DND-41 (cell line): ENCODE data around the gene NUP188.

Experiments
- ATAC-seq: fragments of 200-7000 bp; cut with Tn5 transposase; 3 replicates; pipeline ENCODE4 v1.9.1; 2021; ENCODE audit warnings: low read depth; ENCODE audit not compliant: insufficient read depth
- DNase-seq: peaks from one replicate; pipeline ENCODE4 v3.0.0-alpha.2; 2020
- H2AFZ ChIP-seq: 2 replicates; pipeline ENCODE4 v1.6.0; 2012; ENCODE audit warnings: low read depth, low read length
- H3K27ac ChIP-seq: 2 replicates; pipeline ENCODE4 v1.5.1; 2012; ENCODE audit warnings: low read length, inconsistent platforms
- H3K27me3 ChIP-seq: fragments of 200-600 bp; sonication (generic); 2 replicates; pipeline ENCODE4 v1.6.0; 2012; ENCODE audit warnings: low read length, mild to moderate bottlenecking, inconsistent platforms; ENCODE audit not compliant: insufficient read depth, poor library complexity
- H3K36me3 ChIP-seq: 2 replicates; pipeline ENCODE4 v1.5.1; 2012; ENCODE audit warnings: low read length, inconsistent platforms; ENCODE audit not compliant: insufficient read depth
- H3K4me1 ChIP-seq: 2 replicates; pipeline ENCODE4 v1.5.1; 2012; ENCODE audit warnings: mild to moderate bottlenecking, low read length; ENCODE audit not compliant: insufficient read depth
- H3K4me2 ChIP-seq: 2 replicates; pipeline ENCODE4 v1.6.0; 2012; ENCODE audit warnings: mild to moderate bottlenecking, moderate library complexity, low read length, inconsistent platforms; ENCODE audit not compliant: insufficient read depth
- H3K4me3 ChIP-seq, 2 experiments: fragments of 200-600 bp in 1 of 2; shearing (Covaris generic) in 1 of 2; 2 replicates each; pipeline ENCODE4 v1.5.1; 2012 to 2016; ENCODE audit warnings: inconsistent platforms in 2 of 2, low read length in 2 of 2, mild to moderate bottlenecking in 2 of 2, low read depth in 1 of 2, moderate library complexity in 1 of 2
- H3K79me2 ChIP-seq: 2 replicates; pipeline ENCODE4 v1.6.0; 2012; ENCODE audit warnings: low read length, inconsistent platforms; ENCODE audit not compliant: insufficient read depth
- H3K9ac ChIP-seq: 2 replicates; pipeline ENCODE4 v1.6.0; 2012; ENCODE audit warnings: low read depth, mild to moderate bottlenecking, inconsistent platforms, low read length, moderate library complexity
- H3K9me3 ChIP-seq: 2 replicates; pipeline ENCODE4 v1.5.1; 2012; ENCODE audit warnings: low read length, moderate library complexity, mild to moderate bottlenecking, inconsistent platforms; ENCODE audit not compliant: insufficient read depth, severe bottlenecking
- H4K20me1 ChIP-seq: 2 replicates; pipeline ENCODE4 v1.6.0; 2012; ENCODE audit warnings: low read length; ENCODE audit not compliant: insufficient read depth
- EZH2 ChIP-seq: IDR thresholded peaks from 3 replicates; pipeline ENCODE4 v1.6.1; 2012; ENCODE audit warnings: borderline replicate concordance, low read depth, mild to moderate bottlenecking, moderate library complexity, low read length, inconsistent platforms; ENCODE audit not compliant: severe bottlenecking
- TF ChIP-seq, protein P1 (sequence below): IDR thresholded peaks from 2 replicates; pipeline ENCODE4 v1.5.1; 2012; ENCODE audit warnings: borderline replicate concordance, low read length, moderate library complexity, mild to moderate bottlenecking; ENCODE audit not compliant: poor library complexity, severe bottlenecking; ENCODE audit errors: extremely low read depth

The NUP188 gene

DNA sequence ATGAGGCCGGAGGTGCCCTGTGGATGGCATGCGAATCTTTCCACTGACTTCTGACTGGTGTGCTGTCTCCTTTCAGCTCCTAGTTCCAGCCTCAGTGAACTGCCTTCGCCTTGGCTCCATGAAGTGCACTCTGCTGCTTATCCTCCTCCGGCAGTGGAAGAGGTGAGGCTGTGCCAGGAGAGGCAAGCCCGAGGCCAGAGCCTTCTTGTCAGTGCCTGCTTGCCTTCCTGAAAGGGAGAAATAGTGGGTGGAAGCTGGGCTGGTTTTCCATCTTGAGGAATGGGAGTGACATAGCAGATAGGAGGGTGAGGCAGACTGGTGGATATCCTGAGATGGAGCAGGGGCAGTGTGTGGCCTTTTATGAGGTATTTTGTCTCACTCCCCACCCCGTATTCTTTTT lies 51.0 kb downstream of the NUP188 start:
- TF ChIP-seq EZH2 = no peak
- TF ChIP-seq, protein P1, sequence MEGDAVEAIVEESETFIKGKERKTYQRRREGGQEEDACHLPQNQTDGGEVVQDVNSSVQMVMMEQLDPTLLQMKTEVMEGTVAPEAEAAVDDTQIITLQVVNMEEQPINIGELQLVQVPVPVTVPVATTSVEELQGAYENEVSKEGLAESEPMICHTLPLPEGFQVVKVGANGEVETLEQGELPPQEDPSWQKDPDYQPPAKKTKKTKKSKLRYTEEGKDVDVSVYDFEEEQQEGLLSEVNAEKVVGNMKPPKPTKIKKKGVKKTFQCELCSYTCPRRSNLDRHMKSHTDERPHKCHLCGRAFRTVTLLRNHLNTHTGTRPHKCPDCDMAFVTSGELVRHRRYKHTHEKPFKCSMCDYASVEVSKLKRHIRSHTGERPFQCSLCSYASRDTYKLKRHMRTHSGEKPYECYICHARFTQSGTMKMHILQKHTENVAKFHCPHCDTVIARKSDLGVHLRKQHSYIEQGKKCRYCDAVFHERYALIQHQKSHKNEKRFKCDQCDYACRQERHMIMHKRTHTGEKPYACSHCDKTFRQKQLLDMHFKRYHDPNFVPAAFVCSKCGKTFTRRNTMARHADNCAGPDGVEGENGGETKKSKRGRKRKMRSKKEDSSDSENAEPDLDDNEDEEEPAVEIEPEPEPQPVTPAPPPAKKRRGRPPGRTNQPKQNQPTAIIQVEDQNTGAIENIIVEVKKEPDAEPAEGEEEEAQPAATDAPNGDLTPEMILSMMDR = no peak

GRCh38 chr9:128999581-129000206 lies 52.2 kb downstream of the NUP188 start:
- peaks cover 6% of the 10 kb centered on the region; the same call in 1 of the 2 replicates for H4K20me1 ChIP-seq
- H3K79me2 ChIP-seq = no peaks in the 10 kb centered on the region
- H3K9ac ChIP-seq = no peak overlapping the region
- H2AFZ ChIP-seq = no peak overlapping the region
- TF ChIP-seq, protein P1 = no peak
- TF ChIP-seq EZH2 = no peak
- no peaks in the 10 kb centered on the region for H3K27me3 ChIP-seq
- H3K27ac ChIP-seq = no peak overlapping the region
- no peak overlapping the region for H3K4me2 ChIP-seq
- peaks cover 83% of the 10 kb centered on the region for H3K36me3 ChIP-seq
- DNase-seq (no peak), ATAC-seq (no peak)
- H3K9me3 ChIP-seq = no peaks in the 10 kb centered on the region
- no peaks in the 10 kb centered on the region for H3K4me1 ChIP-seq
- no peak overlapping the region for H3K4me3 ChIP-seq

More for the DNA sequence above, 51.0 kb downstream of the NUP188 start:
- H3K79me2 ChIP-seq = no peaks in the 10 kb centered on the region
- DNase-seq (no peak), ATAC-seq (no peak)
- H3K36me3 ChIP-seq = peaks cover 92% of the 10 kb centered on the region
- H2AFZ ChIP-seq = no peak overlapping the region
- no peak overlapping the region for H3K27ac ChIP-seq
- H3K4me1 ChIP-seq = no peaks in the 10 kb centered on the region
- H3K4me2 ChIP-seq = no peak overlapping the region
- H3K9ac ChIP-seq = no peak overlapping the region
- H3K4me3 ChIP-seq = no peak overlapping the region
- peaks cover 5% of the 10 kb centered on the region; the same call in 1 of the 2 replicates for H4K20me1 ChIP-seq
- H3K27me3 ChIP-seq = no peaks in the 10 kb centered on the region
- H3K9me3 ChIP-seq = no peaks in the 10 kb centered on the region

GRCh38 chr9:129001504-129002325 lies 54.2 kb downstream of the NUP188 start:
- ATAC-seq (no peak), DNase-seq (no peak)
- no peaks in the 10 kb centered on the region for H3K4me1 ChIP-seq
- H3K27me3 ChIP-seq = no peaks in the 10 kb centered on the region
- no peak overlapping the region for H3K4me3 ChIP-seq
- TF ChIP-seq, protein P1 = no peak
- no peak for TF ChIP-seq EZH2
- no peaks in the 10 kb centered on the region for H3K9me3 ChIP-seq
- H3K36me3 ChIP-seq = peaks cover 85% of the 10 kb centered on the region
- no peak overlapping the region for H3K4me2 ChIP-seq
- H3K9ac ChIP-seq = no peak overlapping the region
- no peak overlapping the region for H2AFZ ChIP-seq
- H4K20me1 ChIP-seq = peaks cover 6% of the 10 kb centered on the region; the same call in 1 of the 2 replicates
- no peak overlapping the region for H3K27ac ChIP-seq
- H3K79me2 ChIP-seq = no peaks in the 10 kb centered on the region
